22Rv1 (cell line): ENCODE data around the gene FKBP1A.

ENCODE experiments used
- H3K27ac ChIP-seq: fragments of 450-650 bp; 2 replicates; pipeline ENCODE4 v1.5.1; 2017
- CTCF ChIP-seq: fragments of 450-650 bp; IDR thresholded peaks from 2 replicates; pipeline ENCODE4 v1.5.1; 2017; ENCODE audit warnings: mild to moderate bottlenecking
- ZFX ChIP-seq: fragments of 450-650 bp; IDR thresholded peaks from 2 replicates; pipeline ENCODE4 v1.6.1; 2017; ENCODE audit warnings: antibody characterized with exemption, borderline replicate concordance

Gene FKBP1A

GRCh38 chr20:1371830-1372539 is 20.9 kb downstream of the FKBP1A start:
- no peak overlapping the region for H3K27ac ChIP-seq
- TF ChIP-seq CTCF: no peak
- TF ChIP-seq ZFX: no peak

- TF ChIP-seq ZFX (no peak), CTCF (no peak)
- no peak overlapping the region for H3K27ac ChIP-seq
These were observed 21.6 kb downstream of the FKBP1A start for GRCh38 chr20:1371202-1371782.

GRCh38 chr20:1370548-1371110 is 22.2 kb downstream of the FKBP1A start:
- no peak overlapping the region for H3K27ac ChIP-seq
- TF ChIP-seq ZFX (no peak), CTCF (no peak)

DNA sequence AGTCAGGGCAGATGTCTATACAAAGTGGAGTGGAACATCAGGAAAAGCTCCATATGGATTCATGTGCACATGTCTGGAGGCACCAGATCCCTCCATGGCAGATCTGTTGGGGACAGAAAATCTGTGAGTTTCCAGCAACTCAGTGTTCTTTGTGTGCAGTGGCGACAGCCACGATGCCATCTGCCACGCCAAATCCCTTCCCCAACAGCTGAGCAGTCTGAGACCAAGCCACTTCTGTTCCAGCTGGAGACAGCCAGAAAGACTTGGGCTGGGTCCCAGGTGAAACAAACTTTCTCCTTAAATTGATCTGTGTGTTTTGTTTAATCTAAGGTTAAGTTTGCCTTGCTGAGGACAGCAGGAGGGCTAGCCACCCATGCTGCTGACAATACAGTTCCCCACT is 22.9 kb downstream of the FKBP1A start:
- TF ChIP-seq CTCF (no peak), ZFX (no peak)

DNA sequence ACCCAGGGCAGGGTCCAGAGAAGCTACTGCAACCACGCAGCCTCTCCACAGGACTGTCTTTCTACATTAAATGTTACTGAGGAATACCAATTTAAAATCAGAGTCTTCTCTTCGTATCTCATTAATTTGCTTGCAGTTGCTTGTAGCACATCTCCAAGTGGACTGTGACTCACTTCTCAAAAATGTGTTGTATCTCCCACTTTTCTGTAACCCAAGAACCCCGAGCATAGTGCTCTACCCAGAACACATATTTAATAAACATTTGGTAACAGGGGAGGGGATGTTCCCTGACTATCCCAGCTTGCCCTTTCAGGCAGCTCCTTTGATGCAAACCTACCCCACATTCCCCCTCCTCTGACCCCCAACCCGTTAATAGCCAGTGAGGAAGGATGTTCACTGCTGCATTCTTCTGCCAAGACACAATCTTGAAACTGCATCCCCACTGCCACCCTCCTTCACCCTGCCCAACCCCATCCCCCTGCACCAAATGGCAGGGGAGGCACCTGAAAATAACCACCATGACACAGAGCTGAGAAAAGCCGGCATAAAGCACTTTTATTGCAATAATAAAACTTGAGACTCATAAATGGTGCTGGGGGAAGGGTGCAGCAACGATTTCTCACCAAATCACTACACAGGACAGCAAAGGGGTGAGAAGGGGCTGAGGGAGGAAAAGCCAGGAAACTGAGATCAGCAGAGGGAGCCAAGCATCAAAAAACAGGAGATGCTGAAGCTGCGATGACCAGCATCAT is 24.2 kb downstream of the FKBP1A start:
- no peak overlapping the region for H3K27ac ChIP-seq
- no peak for TF ChIP-seq CTCF
- TF ChIP-seq ZFX: no peak

More for the DNA sequence above, 22.9 kb downstream of the FKBP1A start:
- no peak overlapping the region for H3K27ac ChIP-seq

- TF ChIP-seq ZFX: no peak
- no peak for TF ChIP-seq CTCF
- no peak overlapping the region for H3K27ac ChIP-seq
These were observed 25.4 kb downstream of the FKBP1A start for GRCh38 chr20:1367479-1367878.

- TF ChIP-seq CTCF: no peak
- H3K27ac ChIP-seq: no peak overlapping the region
These were observed 28.7 kb downstream of the FKBP1A start for GRCh38 chr20:1364106-1364505.
